A549 (cell line): ENCODE measurements around the gene KRTAP3-2. TPM values are rescaled to one million over a fixed set of nuclear protein-coding genes. Genes with fewer than 3 reads are reported as not detected.

ENCODE experiments used
- ATAC-seq, 2 experiments: fragments of 200-7000 bp in 1 of 2; fragments of >200 bp in 1 of 2; cut with Nextera tagmentation in 1 of 2; cut with Tn5 transposase in 1 of 2; 3 replicates each; pipeline versions ENCODE4 v1.8.0 to v1.9.1; 2018 to 2020; ENCODE audit warnings: mild to moderate bottlenecking in 1 of 2, moderate library complexity in 1 of 2
- CTCF ChIA-PET: fragments of 300-600 bp; sonication (Branson Sonifier 250); formaldehyde crosslinking; extraction: SDS; loops from one replicate; lab custom pipeline; 2021; ENCODE audit warnings: antibody characterized with exemption, inconsistent platforms; lab: Yijun Ruan, JAX
- POLR2A ChIA-PET: fragments of 350-600 bp; formaldehyde crosslinking; extraction: SDS; loops from one replicate; lab custom pipeline; 2021; ENCODE audit warnings: antibody characterized with exemption, inconsistent platforms; lab: Yijun Ruan, JAX
- DNase-seq, 2 experiments: peaks; one replicate each; pipeline versions ENCODE4 v3.0.0 to v3.0.0-alpha.2; 2011 to 2016; ENCODE audit warnings: low read depth in 1 of 2, low spot score in 1 of 2
- FAIRE-seq: peaks from 2 replicates; lab custom pipeline; 2011; peaks lifted over from hg19 to GRCh38; lab: Jason Lieb, UNC
- H3K27ac ChIP-seq, 2 experiments: fragments of >200 bp; sonication (Bioruptor Twin); formaldehyde crosslinking; 3 replicates each; pipeline ENCODE4 v1.5.1; 2016 to 2017
- H3K4me1 ChIP-seq: fragments of >200 bp; sonication (Bioruptor Twin); formaldehyde crosslinking; 3 replicates; pipeline ENCODE4 v1.6.1; 2016
- H3K4me2 ChIP-seq: fragments of >200 bp; sonication (Bioruptor Twin); formaldehyde crosslinking; 3 replicates; pipeline ENCODE4 v1.6.1; 2016
- H3K4me3 ChIP-seq: fragments of >200 bp; sonication (Bioruptor Twin); formaldehyde crosslinking; 3 replicates; pipeline ENCODE4 v1.5.1; 2016
- H3K9me3 ChIP-seq: fragments of >200 bp; sonication (Bioruptor Twin); formaldehyde crosslinking; 3 replicates; pipeline ENCODE4 v1.6.1; 2016
- ATOH8 ChIP-seq: fragments of 250-450 bp; sonication (Bioruptor Pico); IDR thresholded peaks from 2 replicates; pipeline ENCODE4 v1.5.0; 2020; ENCODE audit warnings: low read depth, mild to moderate bottlenecking, moderate library complexity
- BHLHE40 ChIP-seq: IDR thresholded peaks from 2 replicates; pipeline ENCODE4 v1.6.1; 2012; ENCODE audit warnings: low read depth, low read length, inconsistent platforms
- CBX8 ChIP-seq: fragments of 200-600 bp; sonication (generic); IDR thresholded peaks from 2 replicates; pipeline ENCODE4 v1.6.1; 2016
- CHD2 ChIP-seq: fragments of 150-350 bp; IDR thresholded peaks from 2 replicates; pipeline ENCODE4 v1.6.1; 2014; ENCODE audit warnings: low read length; ENCODE audit not compliant: partially characterized antibody
- E2F6 ChIP-seq: IDR thresholded peaks from 2 replicates; pipeline ENCODE4 v1.6.1; 2012; ENCODE audit warnings: low read depth, borderline replicate concordance
- EP300 ChIP-seq, 2 experiments: fragments of >200 bp; sonication (Bioruptor Twin); formaldehyde crosslinking; IDR thresholded peaks; 2 replicates in 1 of 2; 3 replicates in 1 of 2; pipeline ENCODE4 v1.6.1; 2016 to 2017
- ESRRA ChIP-seq: fragments of 150-350 bp; IDR thresholded peaks from 2 replicates; pipeline ENCODE4 v1.6.1; 2014; ENCODE audit warnings: mild to moderate bottlenecking, low read length, borderline replicate concordance
- FOSL2 ChIP-seq, 2 experiments: fragments of 450-650 bp in 1 of 2; fragments of >200 bp in 1 of 2; sonication (Bioruptor Twin) in 1 of 2; formaldehyde crosslinking; IDR thresholded peaks; 2 replicates each; pipeline versions ENCODE4 v1.5.0 to v1.6.1; 2016 to 2020; ENCODE audit warnings: mild to moderate bottlenecking in 1 of 2, moderate library complexity in 1 of 2
- GATA3 ChIP-seq: IDR thresholded peaks from 2 replicates; pipeline ENCODE4 v1.6.1; 2012; ENCODE audit warnings: borderline replicate concordance
- HDAC2 ChIP-seq: fragments of 200-600 bp; sonication (generic); IDR thresholded peaks from 2 replicates; pipeline ENCODE4 v1.6.1; 2016
- HEYL ChIP-seq: fragments of 250-450 bp; sonication (Bioruptor Pico); IDR thresholded peaks from 2 replicates; pipeline ENCODE4 v1.8.0; 2021; ENCODE audit warnings: mild to moderate bottlenecking, moderate library complexity
- HMGXB4 ChIP-seq: fragments of 250-450 bp; sonication (Bioruptor Pico); IDR thresholded peaks from 2 replicates; pipeline ENCODE4 v1.5.0; 2021; ENCODE audit warnings: mild to moderate bottlenecking, moderate library complexity, borderline replicate concordance
- HOXA7 ChIP-seq: fragments of 250-450 bp; sonication (Bioruptor Pico); IDR thresholded peaks from 2 replicates; pipeline ENCODE4 v1.5.0; 2020; ENCODE audit warnings: mild to moderate bottlenecking, moderate library complexity
- JUNB ChIP-seq: fragments of >200 bp; sonication (Bioruptor Twin); formaldehyde crosslinking; IDR thresholded peaks from 2 replicates; pipeline ENCODE4 v1.6.1; 2016
- KDM1A ChIP-seq: fragments of 200-600 bp; sonication (generic); IDR thresholded peaks from 2 replicates; pipeline ENCODE4 v1.6.1; 2016; ENCODE audit warnings: low read depth, mild to moderate bottlenecking
- KDM5A ChIP-seq: fragments of 200-600 bp; sonication (generic); IDR thresholded peaks from 2 replicates; pipeline ENCODE4 v1.6.1; 2016; ENCODE audit warnings: antibody characterized with exemption, mild to moderate bottlenecking
- MAFK ChIP-seq: fragments of 450-650 bp; IDR thresholded peaks from 2 replicates; pipeline ENCODE4 v1.6.1; 2014; ENCODE audit not compliant: partially characterized antibody
- NPAS2 ChIP-seq: fragments of 250-450 bp; sonication (Bioruptor Pico); IDR thresholded peaks from 2 replicates; pipeline ENCODE4 v1.8.0; 2022; ENCODE audit warnings: mild to moderate bottlenecking, moderate library complexity, borderline replicate concordance
- RAD21 ChIP-seq, 2 experiments: fragments of >200 bp in 1 of 2; sonication (Bioruptor Twin) in 1 of 2; formaldehyde crosslinking in 1 of 2; IDR thresholded peaks in 1 of 2; conservative IDR thresholded peaks in 1 of 2; 2 replicates in 1 of 2; 3 replicates in 1 of 2; pipeline ENCODE4 v1.6.1; 2012 to 2018; ENCODE audit warnings: inconsistent platforms in 1 of 2
- RCOR1 ChIP-seq: fragments of 150-350 bp; IDR thresholded peaks from 2 replicates; pipeline ENCODE4 v1.6.1; 2014; ENCODE audit warnings: antibody characterized with exemption, low read length, low read depth
- REST ChIP-seq: fragments of 200-600 bp; sonication (generic); IDR thresholded peaks from 2 replicates; pipeline ENCODE4 v1.6.1; 2016; ENCODE audit warnings: antibody characterized with exemption, mild to moderate bottlenecking, moderate library complexity
- RFX5 ChIP-seq: fragments of 450-650 bp; IDR thresholded peaks from 2 replicates; pipeline ENCODE4 v1.7.1; 2014; ENCODE audit warnings: antibody characterized with exemption, mild to moderate bottlenecking, moderate library complexity
- SMC3 ChIP-seq: fragments of >200 bp; sonication (Bioruptor Twin); formaldehyde crosslinking; IDR thresholded peaks from 3 replicates; pipeline ENCODE4 v1.6.1; 2018; ENCODE audit warnings: inconsistent platforms
- ZC3H11A ChIP-seq: fragments of 450-650 bp; IDR thresholded peaks from 2 replicates; pipeline ENCODE4 v1.6.1; 2014; ENCODE audit warnings: antibody characterized with exemption, mild to moderate bottlenecking
- ZNF302 ChIP-seq: fragments of 250-450 bp; sonication (Bioruptor Pico); IDR thresholded peaks from 2 replicates; pipeline ENCODE4 v1.9.0; 2021; ENCODE audit warnings: inconsistent platforms, mild to moderate bottlenecking, moderate library complexity
- ZSCAN20 ChIP-seq: fragments of 250-450 bp; sonication (Bioruptor Pico); IDR thresholded peaks from 2 replicates; pipeline ENCODE4 v1.8.0; 2022; ENCODE audit warnings: mild to moderate bottlenecking, moderate library complexity
- WGBS: methylation state at CpG from one replicate; pipeline ENCODE4 v1.1.6; 2017; ENCODE audit errors: missing lambda C conversion rate; 5-methylcytosine and 5-hydroxymethylcytosine counted together
- polyA plus RNA-seq, 4 experiments: library from polyadenylated mRNA; depleted of rRNA in 3 of 4; stranded (reverse); fragments of >200 nt; fragmentation: RNase III in 1 of 4; extraction: RNeasy Plus Mini Kit Qiagen cat#74134 plus additional on column Dnase treatment in 1 of 4; gene quantifications; 2 replicates in 3 of 4; 3 replicates in 1 of 4; pipeline ENCODE4 v1.2.3, GENCODE V29; 2011 to 2017

Gene KRTAP3-2
- polyA plus RNA-seq, 2 of the 4 experiments (the other 2 are of a cell fraction) = not detected

DNA sequence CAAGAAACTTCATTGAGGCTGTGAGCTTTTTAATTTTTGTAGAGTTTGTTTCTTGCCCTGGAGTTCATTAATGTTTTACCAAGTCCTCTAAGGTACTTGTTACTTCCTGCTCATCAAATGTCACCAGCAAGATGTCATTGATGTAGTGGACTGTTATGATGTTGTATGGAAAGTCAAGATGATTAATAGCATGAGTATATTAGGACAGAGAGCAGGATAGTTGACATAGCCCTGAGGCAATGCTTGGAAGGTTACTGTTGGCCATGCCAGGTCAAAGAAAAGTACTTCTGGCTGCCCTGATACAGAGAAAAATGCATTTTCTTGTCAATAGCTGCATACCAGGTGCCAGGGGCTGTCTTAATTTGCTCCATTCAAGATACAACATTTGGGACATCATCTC is 20.6 kb upstream of the KRTAP3-2 start:
- POLR2A ChIA-PET = no interaction called here

GRCh38 chr17:41019415-41019814 is 19.7 kb upstream of the KRTAP3-2 start:
- Histone ChIP-seq H3K4me2 (no peak overlapping the region), H3K9me3 (no peaks in the 10 kb centered on the region), H3K27ac (no peak overlapping the region; a peak in 1 of 6 replicates), H3K4me1 (peaks cover 13% of the 10 kb centered on the region; the same call in 1 of the 3 replicates), H3K4me3 (no peak overlapping the region)
- ATAC-seq (no peak), FAIRE-seq (no peak), DNase-seq (no peak)
- WGBS = 86% methylated on average over 3 of the region's 3 CpGs
- ChIA-PET CTCF (interaction anchor here (2.7 kb wide), 1 partner anchor 629 kb away, joined by 8 read pairs; no protein-coding TSS in a partner anchor), POLR2A (no interaction called here)
- TF ChIP-seq HDAC2 (no peak), KDM5A (no peak), ZSCAN20 (CRISPR knock-in tag) (no peak), HOXA7 (CRISPR knock-in tag) (no peak), BHLHE40 (no peak), HEYL (CRISPR knock-in tag) (no peak), ZNF302 (CRISPR knock-in tag) (no peak), JUNB (no peak), RCOR1 (no peak), ZC3H11A (no peak), CBX8 (no peak), E2F6 (no peak), FOSL2 (IDR thresholded peaks at IDR 0.05) (no peak), FOSL2 (CRISPR knock-in tag; IDR thresholded peaks at IDR 0.05) (no peak), EP300 (IDR thresholded peaks at IDR 0.05) (no peak), KDM1A (no peak), RAD21 (conservative IDR thresholded peaks at IDR 0.05 in 1 of 2, IDR thresholded peaks at IDR 0.05 in 1 of 2) (no peak), RFX5 (no peak), MAFK (no peak)

More for the DNA sequence above, 20.6 kb upstream of the KRTAP3-2 start:
- Histone ChIP-seq H3K9me3 (no peaks in the 10 kb centered on the region), H3K4me3 (no peak overlapping the region), H3K27ac (no peak overlapping the region), H3K4me1 (peaks cover 13% of the 10 kb centered on the region; the same call in 1 of the 3 replicates), H3K4me2 (peak overlapping the region; percentile 29)
- TF ChIP-seq GATA3 (peak; percentile 36; the same call in 1 of the 2 replicates), RAD21 (conservative IDR thresholded peaks at IDR 0.05 in 1 of 2, IDR thresholded peaks at IDR 0.05 in 1 of 2) (no peak)
- ATAC-seq (peak; percentile 33 to 62; a peak in 1 of 6 replicates), DNase-seq (peak in 1 of 2 experiments; percentile 69), FAIRE-seq (peak; percentile 87)
- CTCF ChIA-PET = interaction anchor here (1.4 to 2.7 kb wide), 3 partner anchors 9 to 628 kb away, joined by 5 to 8 read pairs (median 6); partner anchors contain the start of gene KRTAP1-4

DNA sequence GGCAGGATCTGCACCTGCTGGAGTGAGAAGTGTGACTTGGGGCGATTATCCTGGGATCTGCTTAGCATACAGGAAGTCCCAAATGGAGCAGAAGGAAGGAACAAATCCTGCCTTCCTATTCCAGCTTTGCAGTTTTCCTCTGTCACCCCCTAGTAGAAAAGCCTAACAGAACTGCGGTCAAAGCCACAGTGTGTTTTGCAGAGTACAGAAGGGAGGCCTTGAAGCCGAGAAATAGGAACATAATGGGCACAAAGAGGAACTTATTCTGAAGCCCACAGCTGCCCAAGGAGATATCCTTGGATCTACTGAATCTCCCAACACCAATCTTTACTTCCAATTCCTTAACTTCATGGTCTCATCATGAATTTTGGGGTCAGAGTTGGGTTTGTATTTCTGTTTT is 18.8 kb upstream of the KRTAP3-2 start:
- ATAC-seq = no peak
- no peak overlapping the region for H3K27ac ChIP-seq
- H3K4me3 ChIP-seq = no peak overlapping the region
- H3K4me1 ChIP-seq = peaks cover 15% of the 10 kb centered on the region; the same call in 1 of the 3 replicates
- H3K9me3 ChIP-seq = no peaks in the 10 kb centered on the region
- TF ChIP-seq ESRRA (no peak), MAFK (no peak), NPAS2 (CRISPR knock-in tag) (no peak), REST (no peak), ZC3H11A (no peak), CHD2 (no peak), SMC3 (no peak), HMGXB4 (no peak), ZNF302 (CRISPR knock-in tag) (no peak), EP300 (IDR thresholded peaks at IDR 0.05) (no peak), ATOH8 (CRISPR knock-in tag) (no peak)
- TF ChIP-seq, all 56 proteins: peak for 0
- ChIA-PET CTCF (interaction anchor here (0.7 to 1.5 kb wide), 5 partner anchors 9 to 310 kb away, joined by 3 to 4 read pairs (median 3); partner anchors contain the start of gene KRTAP3-3), POLR2A (no interaction called here)
- no peak overlapping the region for H3K4me2 ChIP-seq
- peak; percentile 72 for FAIRE-seq
- 87% methylated on average over 3 of the region's 3 CpGs for WGBS
- DNase-seq = no peak
